ENCODE results near the gene SEMA4C. TPM values are rescaled to one million over a fixed set of nuclear protein-coding genes. Genes with fewer than 3 reads are reported as not detected.

The SEMA4C gene
- total and polyA plus RNA-seq, 9 of the 15 experiments (the other 6 are each of a cell fraction or from before 2014, with no cell fraction given), result 0.32 to 59.7 (median 23.9) TPM

DNA sequence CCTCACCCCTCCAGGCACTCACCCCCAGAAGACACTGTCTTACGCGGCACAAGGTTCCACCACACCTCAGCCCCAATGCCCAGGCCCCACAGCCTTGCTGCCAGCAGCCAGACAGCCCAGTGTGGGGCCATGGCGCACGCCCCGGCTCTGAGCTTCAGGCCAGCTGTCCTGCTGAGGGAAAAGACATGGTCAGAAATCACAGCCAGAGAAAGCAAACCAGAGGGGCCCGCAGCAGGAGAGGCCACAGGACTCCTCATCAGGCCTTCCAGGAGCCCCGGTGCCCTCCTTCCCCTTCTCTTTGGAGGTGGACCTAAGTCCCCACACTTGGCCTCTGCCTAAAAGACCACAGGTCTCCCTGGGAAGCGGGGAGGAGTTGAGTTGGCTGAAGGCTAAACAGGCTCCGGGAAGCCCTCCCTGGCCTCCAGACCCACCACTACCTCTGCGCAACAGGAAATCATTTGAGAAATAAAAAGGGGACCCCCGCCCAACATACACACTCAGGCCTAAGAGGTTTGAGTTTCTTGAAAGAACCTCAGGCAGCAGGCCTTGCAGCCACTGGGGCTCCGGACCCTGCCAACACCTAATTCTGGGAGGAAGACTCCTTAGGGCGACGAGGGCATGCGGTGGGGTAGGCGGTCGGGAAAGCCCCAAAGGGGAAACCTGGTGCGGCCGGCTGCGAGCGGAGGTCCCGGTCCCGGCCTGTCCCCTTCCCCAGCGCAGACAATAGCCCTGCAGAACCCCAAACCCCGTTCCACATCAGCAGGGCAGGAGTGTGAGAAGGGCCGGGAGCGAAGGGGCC is 1.9 kb downstream of the SEMA4C start:
- Histone ChIP-seq H3K9me3 (replicated peaks; ENCODE audit: control insufficient read depth, insufficient read depth, low read depth, low read length) (no peaks in the 10 kb centered on the region), H3K36me3 (ENCODE audit: control insufficient read depth, insufficient read depth, low read length) (peaks cover 57% of the 10 kb centered on the region), H3K4me1 (replicated peaks in 1 of 2; ENCODE audit: control insufficient read depth in 2 of 2, insufficient read depth in 2 of 2, low read length in 2 of 2) (peaks cover 20 to 84% of the 10 kb centered on the region in 2 experiments), H3K79me2 (ENCODE audit: control insufficient read depth, insufficient read depth, low read length) (peaks cover 89% of the 10 kb centered on the region), H4K20me1 (replicated peaks; ENCODE audit: control insufficient read depth, insufficient read depth, low read length) (peaks cover 16% of the 10 kb centered on the region; the same call in 1 of the 2 replicates), H3K4me3 (peak overlapping the region; percentile 97), H3K4me2 (ENCODE audit: insufficient read depth, low read length) (peak overlapping the region; percentile 93), H3K27ac (ENCODE audit: extremely low read depth, low read depth, low read length) (peak overlapping the region; percentile 95), H3K27me3 (ENCODE audit: control insufficient read depth in 2 of 2, insufficient read depth in 2 of 2, low read length in 2 of 2) (no peaks in the 10 kb centered on the region), H2AFZ (ENCODE audit: low read depth, low read length) (no peak overlapping the region), H3K9ac (ENCODE audit: insufficient read depth in 1 of 2, low read depth in 2 of 2, low read length in 2 of 2) (peak overlapping the region; percentile 90 to 100), H3K9me1 (ENCODE audit: control insufficient read depth, insufficient read depth, low read length) (peaks cover 8% of the 10 kb centered on the region)
- FAIRE-seq, result no peak
- CTCF ChIA-PET (ENCODE audit: low intra/inter-chr PET ratio), result interaction anchor here (0.7 to 1.0 kb wide), 2 partner anchors 82 to 84 kb away, joined by 3 read pairs; no protein-coding TSS in a partner anchor
- no peak for ATAC-seq
- BruUV-seq (replicated peaks), result no TSS peak
- POLR2A ChIA-PET, result interaction anchor here (0.5 to 2.7 kb wide), 9 partner anchors 10 to 93 kb away, joined by 3 to 20 read pairs (median 4); partner anchors contain the start of gene ANKRD39
- no peak for TF ChIP-seq RB1 (IDR thresholded peaks at IDR 0.05; ENCODE audit: low read depth)
- TF ChIP-seq, protein P1, sequence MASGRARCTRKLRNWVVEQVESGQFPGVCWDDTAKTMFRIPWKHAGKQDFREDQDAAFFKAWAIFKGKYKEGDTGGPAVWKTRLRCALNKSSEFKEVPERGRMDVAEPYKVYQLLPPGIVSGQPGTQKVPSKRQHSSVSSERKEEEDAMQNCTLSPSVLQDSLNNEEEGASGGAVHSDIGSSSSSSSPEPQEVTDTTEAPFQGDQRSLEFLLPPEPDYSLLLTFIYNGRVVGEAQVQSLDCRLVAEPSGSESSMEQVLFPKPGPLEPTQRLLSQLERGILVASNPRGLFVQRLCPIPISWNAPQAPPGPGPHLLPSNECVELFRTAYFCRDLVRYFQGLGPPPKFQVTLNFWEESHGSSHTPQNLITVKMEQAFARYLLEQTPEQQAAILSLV (tag; IDR thresholded peaks at IDR 0.05), result peak; percentile 33; the same call in 1 of the 2 replicates
- TF ChIP-seq MED1 (CRISPR knock-in tag; IDR thresholded peaks at IDR 0.05; ENCODE audit: borderline replicate concordance), result no peak
- TF ChIP-seq, protein P2, sequence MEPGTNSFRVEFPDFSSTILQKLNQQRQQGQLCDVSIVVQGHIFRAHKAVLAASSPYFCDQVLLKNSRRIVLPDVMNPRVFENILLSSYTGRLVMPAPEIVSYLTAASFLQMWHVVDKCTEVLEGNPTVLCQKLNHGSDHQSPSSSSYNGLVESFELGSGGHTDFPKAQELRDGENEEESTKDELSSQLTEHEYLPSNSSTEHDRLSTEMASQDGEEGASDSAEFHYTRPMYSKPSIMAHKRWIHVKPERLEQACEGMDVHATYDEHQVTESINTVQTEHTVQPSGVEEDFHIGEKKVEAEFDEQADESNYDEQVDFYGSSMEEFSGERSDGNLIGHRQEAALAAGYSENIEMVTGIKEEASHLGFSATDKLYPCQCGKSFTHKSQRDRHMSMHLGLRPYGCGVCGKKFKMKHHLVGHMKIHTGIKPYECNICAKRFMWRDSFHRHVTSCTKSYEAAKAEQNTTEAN (CRISPR knock-in tag; IDR thresholded peaks at IDR 0.05), result peak; percentile 40; the same call in 1 of the 2 replicates
- TF ChIP-seq ELF1 (tag; IDR thresholded peaks at IDR 0.05), result 0 out of 2 replicates have a peak, but pooled peaks have one; percentile 7
- TF ChIP-seq CREB1 (IDR thresholded peaks at IDR 0.05), result 0 out of 2 replicates have a peak, but pooled peaks have one; percentile 12
- TF ChIP-seq CREB1 (CRISPR knock-in tag; IDR thresholded peaks at IDR 0.05), result no peak
- TF ChIP-seq CEBPG (CRISPR knock-in tag; IDR thresholded peaks at IDR 0.05), result 0 out of 2 replicates have a peak, but pooled peaks have one; percentile 61
- TF ChIP-seq CEBPG (tag; conservative IDR thresholded peaks at IDR 0.05 in 1 of 2, IDR thresholded peaks at IDR 0.05 in 1 of 2), result no peak
- 0 out of 2 replicates have a peak, but pooled peaks have one; percentile 18 for TF ChIP-seq CBX1 (IDR thresholded peaks at IDR 0.05; ENCODE audit: low read depth)
- TF ChIP-seq CREBBP (IDR thresholded peaks at IDR 0.05; ENCODE audit: low read depth, low read length), result no peak
- TF ChIP-seq IRF2 (CRISPR knock-in tag; IDR thresholded peaks at IDR 0.05), result no peak
- TF ChIP-seq POLR2A (conservative IDR thresholded peaks at IDR 0.05), result peak; percentile 44; the same call in 1 of the 2 replicates
- DNase-seq (ENCODE audit: extremely low read depth in 1 of 4, low spot score in 3 of 4), result no peak
- 5% methylated on average over 26 of the region's 27 CpGs for WGBS (ENCODE audit: insufficient coverage, low coverage, missing lambda C conversion rate)
- intact Hi-C loops (cut with micrococcal nuclease) (no loop called here), in situ Hi-C loops (cut with MboI) (loop anchor here (25.0 kb wide), 1 partner anchor 244 kb away; the partner anchor contains the start of gene ANKRD36)
